ENCODE results near the gene PDE9A. TPM values are rescaled to one million over a fixed set of nuclear protein-coding genes. Genes with fewer than 3 reads are reported as not detected.
"Not testable (repeated sequence)": the region's sequence is repeated elsewhere in the genome, so short reads cannot be mapped to it uniquely, and the experiment has no call there.

The PDE9A gene
- total RNA-seq, 2 donors from 2014 or later, result 45.9 to 62.4 TPM

DNA sequence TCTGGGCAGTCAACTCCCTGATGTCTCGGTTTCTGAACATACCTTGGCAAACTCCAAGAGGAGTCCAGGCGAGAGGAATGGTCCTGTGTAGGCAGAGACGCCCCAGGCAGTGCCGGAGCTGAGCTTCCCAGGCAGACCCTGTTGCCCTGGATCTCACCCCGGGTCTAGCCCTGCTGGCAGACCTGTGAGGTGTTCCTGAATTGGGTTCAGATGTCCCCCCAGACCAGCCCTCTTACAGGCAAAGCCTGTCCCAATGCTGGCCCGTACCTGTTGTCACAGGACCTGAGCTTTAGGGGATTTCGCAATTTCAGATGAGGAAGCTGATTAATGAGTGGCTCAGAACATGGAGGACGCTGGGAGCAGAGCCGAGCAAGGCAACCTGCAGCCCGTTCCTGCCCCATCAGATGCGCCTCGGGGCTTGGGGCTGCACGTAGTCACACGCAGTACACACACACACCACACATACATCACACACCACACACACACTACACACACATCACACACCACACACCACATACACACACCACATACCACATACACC, 38.5 kb upstream of the PDE9A start:
- H3K4me1 Mint-ChIP-seq, result peaks cover 7% of the 10 kb centered on the region
- peaks cover 2% of the 10 kb centered on the region for H3K9me3 ChIP-seq (ENCODE audit: control insufficient read depth, low read length)
- no peak overlapping the region for H3K27ac ChIP-seq (ENCODE audit: low read depth, low read length)
- H3K36me3 ChIP-seq (ENCODE audit: control insufficient read depth, insufficient read depth, low read length), result no peaks in the 10 kb centered on the region
- H3K27me3 Mint-ChIP-seq (ENCODE audit: insufficient read depth), result peaks cover 14% of the 10 kb centered on the region
- WGBS, 2 experiments (ENCODE audit: insufficient coverage in 1 of 2, insufficient read length in 1 of 2), result 79 to 80% methylated on average over 4 to 14 of the region's 14 CpGs
- H3K27me3 ChIP-seq (ENCODE audit: control insufficient read depth, insufficient read depth, low read length, poor library complexity, severe bottlenecking), result no peaks in the 10 kb centered on the region
- H3K9ac ChIP-seq (ENCODE audit: extremely low read depth, low read length, poor library complexity, severe bottlenecking), result no peak overlapping the region
- H3K27ac Mint-ChIP-seq, result no peak overlapping the region
- H3K4me3 ChIP-seq (ENCODE audit: low read length), result no peak overlapping the region
- no peaks in the 10 kb centered on the region for H3K36me3 Mint-ChIP-seq (ENCODE audit: low read depth)
- H3K4me1 ChIP-seq (ENCODE audit: control insufficient read depth, insufficient read depth, low read length), result no peaks in the 10 kb centered on the region
- H3K9me3 Mint-ChIP-seq, result no peaks in the 10 kb centered on the region
- TF ChIP-seq, protein P1, sequence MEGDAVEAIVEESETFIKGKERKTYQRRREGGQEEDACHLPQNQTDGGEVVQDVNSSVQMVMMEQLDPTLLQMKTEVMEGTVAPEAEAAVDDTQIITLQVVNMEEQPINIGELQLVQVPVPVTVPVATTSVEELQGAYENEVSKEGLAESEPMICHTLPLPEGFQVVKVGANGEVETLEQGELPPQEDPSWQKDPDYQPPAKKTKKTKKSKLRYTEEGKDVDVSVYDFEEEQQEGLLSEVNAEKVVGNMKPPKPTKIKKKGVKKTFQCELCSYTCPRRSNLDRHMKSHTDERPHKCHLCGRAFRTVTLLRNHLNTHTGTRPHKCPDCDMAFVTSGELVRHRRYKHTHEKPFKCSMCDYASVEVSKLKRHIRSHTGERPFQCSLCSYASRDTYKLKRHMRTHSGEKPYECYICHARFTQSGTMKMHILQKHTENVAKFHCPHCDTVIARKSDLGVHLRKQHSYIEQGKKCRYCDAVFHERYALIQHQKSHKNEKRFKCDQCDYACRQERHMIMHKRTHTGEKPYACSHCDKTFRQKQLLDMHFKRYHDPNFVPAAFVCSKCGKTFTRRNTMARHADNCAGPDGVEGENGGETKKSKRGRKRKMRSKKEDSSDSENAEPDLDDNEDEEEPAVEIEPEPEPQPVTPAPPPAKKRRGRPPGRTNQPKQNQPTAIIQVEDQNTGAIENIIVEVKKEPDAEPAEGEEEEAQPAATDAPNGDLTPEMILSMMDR (conservative IDR thresholded peaks at IDR 0.05), result no peak
- peak; percentile 59 for DNase-seq
- H3K4me3 Mint-ChIP-seq, result no peak overlapping the region

DNA sequence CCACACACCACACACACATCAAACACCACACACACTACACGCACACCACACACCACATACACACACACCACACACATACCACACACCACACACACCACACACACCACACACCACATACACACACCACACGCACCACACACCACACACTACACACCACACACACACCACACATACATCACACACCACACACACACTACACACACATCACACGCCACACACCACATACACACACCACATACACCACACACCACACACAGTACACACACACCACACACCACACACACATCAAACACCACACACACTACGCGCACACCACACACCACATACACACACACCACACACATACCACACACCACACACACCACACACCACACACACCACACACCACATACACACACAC, 38.0 kb upstream of the PDE9A start:
- peaks cover 14% of the 10 kb centered on the region for H3K27me3 Mint-ChIP-seq (ENCODE audit: insufficient read depth)
- not testable (repeated sequence) for H3K4me1 ChIP-seq (ENCODE audit: control insufficient read depth, insufficient read depth, low read length); H3K4me3 Mint-ChIP-seq; H3K4me3 ChIP-seq (ENCODE audit: low read length); H3K27ac ChIP-seq (ENCODE audit: low read depth, low read length); H3K27me3 ChIP-seq (ENCODE audit: control insufficient read depth, insufficient read depth, low read length, poor library complexity, severe bottlenecking); H3K9ac ChIP-seq (ENCODE audit: extremely low read depth, low read length, poor library complexity, severe bottlenecking); H3K9me3 ChIP-seq (ENCODE audit: control insufficient read depth, low read length); H3K4me1 Mint-ChIP-seq; H3K27ac Mint-ChIP-seq; H3K9me3 Mint-ChIP-seq; H3K36me3 Mint-ChIP-seq (ENCODE audit: low read depth); H3K36me3 ChIP-seq (ENCODE audit: control insufficient read depth, insufficient read depth, low read length); DNase-seq
- WGBS, 2 experiments (ENCODE audit: insufficient coverage in 1 of 2, insufficient read length in 1 of 2), result no CpG with 5 or more reads among the region's 5 CpGs

DNA sequence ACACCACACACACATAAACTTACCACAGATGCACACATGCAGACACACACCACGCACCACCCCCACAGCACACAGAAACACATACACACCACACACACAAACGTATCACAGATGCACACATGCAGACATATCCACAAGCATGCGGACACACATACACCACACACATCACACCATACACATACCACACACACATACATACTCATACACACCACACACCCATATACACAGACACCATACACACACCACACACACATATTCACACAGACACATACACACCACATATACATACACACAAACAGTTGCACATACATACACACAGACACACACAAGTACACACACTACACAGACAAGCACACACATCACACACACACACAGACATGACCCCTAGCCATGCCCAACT, 37.5 kb upstream of the PDE9A start:
- peaks cover 7% of the 10 kb centered on the region for H3K4me1 Mint-ChIP-seq
- TF ChIP-seq, protein P1 (conservative IDR thresholded peaks at IDR 0.05), result no peak
- H3K27me3 ChIP-seq (ENCODE audit: control insufficient read depth, insufficient read depth, low read length, poor library complexity, severe bottlenecking), result no peaks in the 10 kb centered on the region
- no peaks in the 10 kb centered on the region for H3K36me3 Mint-ChIP-seq (ENCODE audit: low read depth)
- no peaks in the 10 kb centered on the region for H3K9me3 ChIP-seq (ENCODE audit: control insufficient read depth, low read length)
- H3K9ac ChIP-seq (ENCODE audit: extremely low read depth, low read length, poor library complexity, severe bottlenecking), result no peak overlapping the region
- WGBS, 2 experiments (ENCODE audit: insufficient coverage in 1 of 2, insufficient read length in 1 of 2), result 50 to 65% methylated on average over 2 to 3 of the region's 3 CpGs
- H3K9me3 Mint-ChIP-seq, result no peaks in the 10 kb centered on the region
- no peaks in the 10 kb centered on the region for H3K36me3 ChIP-seq (ENCODE audit: control insufficient read depth, insufficient read depth, low read length)
- H3K27ac ChIP-seq (ENCODE audit: low read depth, low read length), result no peak overlapping the region
- H3K4me3 Mint-ChIP-seq, result no peak overlapping the region
- H3K4me1 ChIP-seq (ENCODE audit: control insufficient read depth, insufficient read depth, low read length), result no peaks in the 10 kb centered on the region
- H3K4me3 ChIP-seq (ENCODE audit: low read length), result no peak overlapping the region
- DNase-seq, result no peak
- no peak overlapping the region for H3K27ac Mint-ChIP-seq
- H3K27me3 Mint-ChIP-seq (ENCODE audit: insufficient read depth), result peaks cover 14% of the 10 kb centered on the region

DNA sequence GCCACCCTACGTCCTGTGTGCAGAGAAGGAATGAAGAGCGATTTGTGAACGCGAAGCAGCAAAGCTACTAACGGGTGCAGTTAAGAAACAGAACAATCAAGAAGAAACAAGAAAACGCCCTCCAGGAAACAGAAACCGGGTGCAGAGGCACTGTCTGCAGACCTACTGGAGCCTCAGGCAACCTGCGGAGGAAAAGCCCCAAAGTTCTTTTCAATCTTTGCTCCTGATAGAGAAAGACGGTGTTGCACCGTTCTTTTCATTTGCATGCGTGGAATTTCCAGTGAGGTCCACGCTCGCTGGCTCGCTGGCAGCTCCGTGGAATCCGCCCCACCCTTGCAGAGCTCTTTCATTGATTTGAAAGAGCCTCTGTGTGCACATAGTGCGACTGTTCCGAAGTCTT, 37.0 kb upstream of the PDE9A start:
- Mint-ChIP-seq H3K36me3 (ENCODE audit: low read depth) (no peaks in the 10 kb centered on the region), H3K27me3 (ENCODE audit: insufficient read depth) (peaks cover 16% of the 10 kb centered on the region), H3K4me3 (no peak overlapping the region), H3K4me1 (peaks cover 10% of the 10 kb centered on the region), H3K9me3 (no peaks in the 10 kb centered on the region), H3K27ac (no peak overlapping the region)
- Histone ChIP-seq H3K27me3 (ENCODE audit: control insufficient read depth, insufficient read depth, low read length, poor library complexity, severe bottlenecking) (no peaks in the 10 kb centered on the region), H3K27ac (ENCODE audit: low read depth, low read length) (no peak overlapping the region), H3K9ac (ENCODE audit: extremely low read depth, low read length, poor library complexity, severe bottlenecking) (no peak overlapping the region), H3K36me3 (ENCODE audit: control insufficient read depth, insufficient read depth, low read length) (no peaks in the 10 kb centered on the region), H3K4me1 (ENCODE audit: control insufficient read depth, insufficient read depth, low read length) (no peaks in the 10 kb centered on the region), H3K9me3 (ENCODE audit: control insufficient read depth, low read length) (no peaks in the 10 kb centered on the region), H3K4me3 (ENCODE audit: low read length) (no peak overlapping the region)
- no peak for DNase-seq
- WGBS, 2 experiments (ENCODE audit: insufficient coverage in 1 of 2, insufficient read length in 1 of 2), result 77 to 83% methylated on average over 16 to 18 of the region's 18 CpGs
- TF ChIP-seq, protein P1 (conservative IDR thresholded peaks at IDR 0.05), result no peak
